ENCODE measurements around the gene SRCIN1. TPM values are rescaled to one million over a fixed set of nuclear protein-coding genes. Genes with fewer than 3 reads are reported as not detected.

The SRCIN1 gene
- total RNA-seq, 1 experiment from 2014 or later = not detected

DNA sequence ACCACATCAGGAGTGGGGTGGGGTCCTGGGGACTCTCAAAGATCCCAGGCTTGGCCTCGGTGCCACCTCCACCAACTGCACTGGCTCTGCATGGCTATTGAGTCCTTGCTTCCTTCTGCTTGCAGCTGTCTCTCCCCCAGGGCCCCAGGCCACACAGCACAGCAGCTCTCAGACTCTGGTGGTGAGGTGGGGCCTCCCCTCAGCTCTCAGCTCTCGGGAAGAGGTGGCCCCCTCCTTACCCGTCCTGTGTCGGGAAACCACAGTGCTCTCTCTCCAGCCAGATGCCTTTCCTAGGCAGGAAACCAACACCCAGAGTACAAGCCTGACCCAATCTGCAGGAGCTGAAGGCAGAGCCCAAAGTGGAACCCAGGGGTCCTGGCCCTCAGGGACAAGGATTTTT is 18.5 kb downstream of the SRCIN1 start:
- Histone ChIP-seq H3K4me3 (no peak overlapping the region), H3K27ac (no peak overlapping the region), H3K36me3 (no peaks in the 10 kb centered on the region), H3K4me1 (replicated peaks) (no peaks in the 10 kb centered on the region), H3K9me3 (replicated peaks) (no peaks in the 10 kb centered on the region), H3K27me3 (replicated peaks) (peaks cover 37% of the 10 kb centered on the region)
- no peak for DNase-seq (ENCODE audit: low read depth in 1 of 2, low spot score in 2 of 2)

GRCh38 chr17:38586788-38587187 is 19.0 kb downstream of the SRCIN1 start:
- Histone ChIP-seq H3K36me3 (no peaks in the 10 kb centered on the region), H3K27me3 (replicated peaks) (peaks cover 34% of the 10 kb centered on the region), H3K4me1 (replicated peaks) (no peaks in the 10 kb centered on the region), H3K27ac (no peak overlapping the region), H3K9me3 (replicated peaks) (no peaks in the 10 kb centered on the region), H3K4me3 (no peak overlapping the region)
- no peak for DNase-seq (ENCODE audit: low read depth in 1 of 2, low spot score in 2 of 2)

GRCh38 chr17:38585918-38586529 is 19.7 kb downstream of the SRCIN1 start:
- H3K27me3 ChIP-seq (replicated peaks) = peaks cover 26% of the 10 kb centered on the region
- no peak overlapping the region for H3K27ac ChIP-seq
- H3K9me3 ChIP-seq (replicated peaks) = no peaks in the 10 kb centered on the region
- no peak overlapping the region for H3K4me3 ChIP-seq
- no peaks in the 10 kb centered on the region for H3K36me3 ChIP-seq
- H3K4me1 ChIP-seq (replicated peaks) = no peaks in the 10 kb centered on the region
- DNase-seq (ENCODE audit: low read depth in 1 of 2, low spot score in 2 of 2) = no peak

- H3K9me3 ChIP-seq (replicated peaks) = no peaks in the 10 kb centered on the region
- H3K4me1 ChIP-seq (replicated peaks) = no peaks in the 10 kb centered on the region
- no peaks in the 10 kb centered on the region for H3K36me3 ChIP-seq
- H3K27me3 ChIP-seq (replicated peaks) = peaks cover 33% of the 10 kb centered on the region
- DNase-seq (ENCODE audit: low read depth in 1 of 2, low spot score in 2 of 2) = no peak
- no peak overlapping the region for H3K4me3 ChIP-seq
- H3K27ac ChIP-seq = no peak overlapping the region
Observed at GRCh38 chr17:38585056-38585917, 20.5 kb downstream of the SRCIN1 start.

- peaks cover 36% of the 10 kb centered on the region for H3K27me3 ChIP-seq (replicated peaks)
Observed at GRCh38 chr17:38584350-38584925, 21.3 kb downstream of the SRCIN1 start.

GRCh38 chr17:38583828-38584349 is 21.9 kb downstream of the SRCIN1 start:
- H3K27me3 ChIP-seq (replicated peaks) = peaks cover 36% of the 10 kb centered on the region
- no peaks in the 10 kb centered on the region for H3K9me3 ChIP-seq (replicated peaks)
- H3K36me3 ChIP-seq = no peaks in the 10 kb centered on the region
- no peaks in the 10 kb centered on the region for H3K4me1 ChIP-seq (replicated peaks)
- DNase-seq (ENCODE audit: low read depth in 1 of 2, low spot score in 2 of 2) = no peak
- H3K4me3 ChIP-seq = no peak overlapping the region
- H3K27ac ChIP-seq = no peak overlapping the region

More at GRCh38 chr17:38584350-38584925, 21.3 kb downstream of the SRCIN1 start:
- Histone ChIP-seq H3K27ac (no peak overlapping the region), H3K4me3 (no peak overlapping the region), H3K4me1 (replicated peaks) (no peaks in the 10 kb centered on the region), H3K9me3 (replicated peaks) (no peaks in the 10 kb centered on the region), H3K36me3 (no peaks in the 10 kb centered on the region)
- DNase-seq (ENCODE audit: low read depth in 1 of 2, low spot score in 2 of 2) = peak in 1 of 2 experiments; percentile 40

- Histone ChIP-seq H3K36me3 (no peaks in the 10 kb centered on the region), H3K27ac (no peak overlapping the region), H3K4me1 (replicated peaks) (no peaks in the 10 kb centered on the region), H3K27me3 (replicated peaks) (peaks cover 35% of the 10 kb centered on the region), H3K4me3 (no peak overlapping the region), H3K9me3 (replicated peaks) (no peaks in the 10 kb centered on the region)
- DNase-seq (ENCODE audit: low read depth in 1 of 2, low spot score in 2 of 2) = no peak
Observed at GRCh38 chr17:38583176-38583575, 22.6 kb downstream of the SRCIN1 start.

GRCh38 chr17:38582069-38582468 is 23.7 kb downstream of the SRCIN1 start:
- Histone ChIP-seq H3K9me3 (replicated peaks) (no peaks in the 10 kb centered on the region), H3K4me1 (replicated peaks) (no peaks in the 10 kb centered on the region), H3K36me3 (no peaks in the 10 kb centered on the region), H3K27me3 (replicated peaks) (peaks cover 40% of the 10 kb centered on the region), H3K27ac (no peak overlapping the region), H3K4me3 (no peak overlapping the region)
- DNase-seq (ENCODE audit: low read depth in 1 of 2, low spot score in 2 of 2) = no peak

DNA sequence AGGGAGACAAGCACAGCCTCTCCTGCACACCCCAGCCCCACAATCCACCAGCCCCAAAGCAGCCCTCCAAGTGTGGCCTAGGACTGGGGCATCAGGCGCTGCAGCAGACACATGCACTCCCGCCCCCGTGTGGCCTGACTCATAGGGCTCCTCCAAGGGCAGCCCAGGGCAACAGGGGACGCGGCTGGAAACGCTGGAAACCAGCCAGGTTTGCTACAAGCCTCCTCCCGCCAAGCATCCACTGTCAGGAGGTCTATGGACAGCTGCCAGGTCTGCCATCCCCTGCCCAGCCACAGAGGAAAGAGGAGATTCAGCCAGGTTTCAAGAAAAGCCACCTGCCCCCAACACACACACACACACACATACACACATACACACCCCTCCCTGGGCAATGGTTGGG is 25.8 kb downstream of the SRCIN1 start:
- no peaks in the 10 kb centered on the region for H3K9me3 ChIP-seq (replicated peaks)
- no peak overlapping the region for H3K27ac ChIP-seq
- H3K27me3 ChIP-seq (replicated peaks) = peaks cover 59% of the 10 kb centered on the region
- H3K4me1 ChIP-seq (replicated peaks) = no peaks in the 10 kb centered on the region
- DNase-seq (ENCODE audit: low read depth in 1 of 2, low spot score in 2 of 2) = peak in 1 of 2 experiments; percentile 56
- H3K36me3 ChIP-seq = no peaks in the 10 kb centered on the region
- no peak overlapping the region for H3K4me3 ChIP-seq

DNA sequence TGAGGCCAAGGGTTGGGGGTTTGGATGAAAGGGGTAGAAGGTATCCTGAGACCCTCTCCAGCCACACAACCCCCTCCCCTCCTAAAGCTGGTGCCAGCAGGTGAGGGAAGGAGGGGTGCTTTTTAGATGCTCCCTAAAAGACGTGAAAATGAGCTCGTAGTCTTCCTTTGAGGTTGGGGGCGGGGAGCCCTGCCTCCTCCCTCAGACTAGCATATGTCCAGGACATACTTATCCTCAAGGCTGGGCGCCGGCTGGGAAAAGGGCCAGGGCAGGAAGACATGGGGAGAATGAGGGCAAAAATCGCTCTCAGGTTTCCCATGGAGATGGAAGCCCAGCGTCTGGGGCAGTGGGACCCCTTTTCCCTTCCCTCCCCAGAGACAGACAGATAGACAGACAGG is 26.7 kb downstream of the SRCIN1 start:
- no peak overlapping the region for H3K4me3 ChIP-seq
- H3K9me3 ChIP-seq (replicated peaks) = no peaks in the 10 kb centered on the region
- H3K27me3 ChIP-seq (replicated peaks) = peaks cover 66% of the 10 kb centered on the region
- DNase-seq (ENCODE audit: low read depth in 1 of 2, low spot score in 2 of 2) = no peak
- no peaks in the 10 kb centered on the region for H3K4me1 ChIP-seq (replicated peaks)
- H3K36me3 ChIP-seq = no peaks in the 10 kb centered on the region
- no peak overlapping the region for H3K27ac ChIP-seq

GRCh38 chr17:38578229-38579082 is 27.3 kb downstream of the SRCIN1 start:
- Histone ChIP-seq H3K4me3 (no peak overlapping the region), H3K27me3 (replicated peaks) (peaks cover 72% of the 10 kb centered on the region), H3K9me3 (replicated peaks) (no peaks in the 10 kb centered on the region), H3K27ac (no peak overlapping the region), H3K36me3 (no peaks in the 10 kb centered on the region), H3K4me1 (replicated peaks) (no peaks in the 10 kb centered on the region)
- DNase-seq (ENCODE audit: low read depth in 1 of 2, low spot score in 2 of 2) = no peak

DNA sequence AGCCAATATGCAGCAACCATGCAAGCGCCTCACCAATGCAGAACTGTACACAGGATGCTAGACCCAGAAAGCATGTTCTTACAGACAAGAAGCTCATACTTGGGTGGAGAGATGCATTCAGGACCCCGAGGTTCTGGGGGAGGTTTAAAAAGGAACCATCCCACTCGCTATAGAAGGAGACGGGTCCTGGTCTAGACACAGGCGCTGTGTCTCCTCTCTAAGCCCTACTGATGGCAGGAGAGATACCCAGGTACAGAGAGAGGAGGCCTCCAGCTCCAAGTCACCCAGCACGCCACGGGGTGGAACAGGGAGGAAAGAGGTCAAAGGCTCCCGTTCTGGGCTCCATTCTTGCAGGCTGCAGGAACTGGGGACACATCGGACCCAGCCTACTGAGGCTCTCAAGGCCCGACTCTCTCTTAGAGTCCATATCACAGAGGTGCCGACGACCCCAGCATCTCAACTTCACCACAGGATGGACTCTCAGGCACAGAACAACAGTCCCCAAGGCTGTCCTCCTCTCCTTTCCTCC is 28.0 kb downstream of the SRCIN1 start:
- no peak overlapping the region for H3K27ac ChIP-seq
- peaks cover 4% of the 10 kb centered on the region for H3K4me1 ChIP-seq (replicated peaks)
- H3K4me3 ChIP-seq = no peak overlapping the region
- DNase-seq (ENCODE audit: low read depth in 1 of 2, low spot score in 2 of 2) = no peak
- H3K27me3 ChIP-seq (replicated peaks) = peaks cover 80% of the 10 kb centered on the region
- H3K36me3 ChIP-seq = no peaks in the 10 kb centered on the region
- H3K9me3 ChIP-seq (replicated peaks) = no peaks in the 10 kb centered on the region

GRCh38 chr17:38577244-38577643 is 28.5 kb downstream of the SRCIN1 start:
- Histone ChIP-seq H3K9me3 (replicated peaks) (no peaks in the 10 kb centered on the region), H3K4me3 (no peak overlapping the region), H3K4me1 (replicated peaks) (peaks cover 5% of the 10 kb centered on the region), H3K27me3 (replicated peaks) (peaks cover 84% of the 10 kb centered on the region), H3K36me3 (no peaks in the 10 kb centered on the region), H3K27ac (no peak overlapping the region)
- no peak for DNase-seq (ENCODE audit: low read depth in 1 of 2, low spot score in 2 of 2)
